Measurements from ENCODE around the gene TRIM72. TPM values are rescaled to one million over a fixed set of nuclear protein-coding genes. Genes with fewer than 3 reads are reported as not detected.
A peak's percentile ranks its signal among the peaks of the same experiment; 100 is the strongest.

TRIM72 gene
- total and polyA plus RNA-seq, 9 of the 15 experiments (the other 6 are each of a cell fraction or from before 2014, with no cell fraction given) = under 0.01 TPM; not detected in 8

DNA sequence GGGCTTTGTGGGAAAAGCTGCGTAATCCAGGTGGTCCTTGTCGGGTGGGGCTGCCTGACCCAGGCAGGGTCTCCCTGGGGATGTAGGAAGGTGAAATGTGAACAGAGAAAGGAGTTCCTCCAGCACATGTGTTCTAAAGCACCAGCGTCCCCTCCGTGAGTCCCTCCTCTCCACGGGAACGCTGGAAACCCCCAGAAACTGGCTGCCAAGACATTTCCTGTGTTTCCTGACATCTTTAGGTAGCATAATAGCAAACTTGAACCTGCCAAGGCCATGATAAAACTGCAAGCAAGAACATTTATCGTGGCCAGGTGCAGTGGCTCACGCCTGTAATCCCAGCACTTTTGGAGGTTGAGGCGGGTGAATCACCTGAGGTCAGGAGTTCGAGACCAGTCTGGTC lies 15.6 kb downstream of the TRIM72 start:
- peak overlapping the region; percentile 40 to 78; a peak in 2 of 4 replicates for H3K9ac ChIP-seq (ENCODE audit: insufficient read depth in 1 of 2, low read depth in 2 of 2, low read length in 2 of 2)
- H4K20me1 ChIP-seq (replicated peaks; ENCODE audit: control insufficient read depth, insufficient read depth, low read length) = no peaks in the 10 kb centered on the region
- CTCF ChIA-PET (ENCODE audit: low intra/inter-chr PET ratio) = no interaction called here
- FAIRE-seq (no peak), DNase-seq (ENCODE audit: extremely low read depth in 1 of 4, low spot score in 3 of 4) (peak in 1 of 4 experiments; percentile 9), ATAC-seq (no peak; the same call in 2 of the 3 replicates)
- no peaks in the 10 kb centered on the region for H3K36me3 ChIP-seq (ENCODE audit: control insufficient read depth, insufficient read depth, low read length)
- peaks cover 14 to 30% of the 10 kb centered on the region in 2 experiments for H3K4me1 ChIP-seq (replicated peaks in 1 of 2; ENCODE audit: control insufficient read depth in 2 of 2, insufficient read depth in 2 of 2, low read length in 2 of 2)
- H3K4me3 ChIP-seq = no peak overlapping the region
- peak overlapping the region; percentile 42 for H3K4me2 ChIP-seq (ENCODE audit: insufficient read depth, low read length)
- H3K27me3 ChIP-seq (ENCODE audit: control insufficient read depth in 2 of 2, insufficient read depth in 2 of 2, low read length in 2 of 2) = no peaks in the 10 kb centered on the region
- no peaks in the 10 kb centered on the region for H3K79me2 ChIP-seq (ENCODE audit: control insufficient read depth, insufficient read depth, low read length)
- intact Hi-C loops (cut with micrococcal nuclease) (no loop called here), in situ Hi-C loops (cut with MboI) (no loop called here)
- no peaks in the 10 kb centered on the region for H3K9me1 ChIP-seq (ENCODE audit: control insufficient read depth, insufficient read depth, low read length)
- WGBS (ENCODE audit: insufficient coverage, low coverage, missing lambda C conversion rate) = 51% methylated on average over 10 of the region's 10 CpGs
- H3K9me3 ChIP-seq (replicated peaks; ENCODE audit: control insufficient read depth, insufficient read depth, low read depth, low read length) = peaks cover 6% of the 10 kb centered on the region
- H3K27ac ChIP-seq (ENCODE audit: extremely low read depth, low read depth, low read length) = peak overlapping the region; percentile 67
- peak overlapping the region; percentile 77 for H2AFZ ChIP-seq (ENCODE audit: low read depth, low read length)
- POLR2A ChIA-PET = interaction anchor here (0.6 to 2.5 kb wide), 7 partner anchors 11 to 232 kb away, joined by 3 to 9 read pairs (median 3); partner anchors contain the start of gene TRIM72
- no TSS peak for BruUV-seq (replicated peaks)
- TF ChIP-seq BRD9 (IDR thresholded peaks at IDR 0.05; ENCODE audit: low read depth, partially characterized antibody) (no peak), TAF7 (tag; IDR thresholded peaks at IDR 0.05) (0 out of 2 replicates have a peak, but pooled peaks have one; percentile 21)
- TF ChIP-seq, protein P1, sequence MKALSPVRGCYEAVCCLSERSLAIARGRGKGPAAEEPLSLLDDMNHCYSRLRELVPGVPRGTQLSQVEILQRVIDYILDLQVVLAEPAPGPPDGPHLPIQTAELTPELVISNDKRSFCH (CRISPR knock-in tag; IDR thresholded peaks at IDR 0.05) = no peak
- TF ChIP-seq, protein P1 (tag; IDR thresholded peaks at IDR 0.05) = peak; percentile 28; the same call in 1 of the 2 replicates

DNA sequence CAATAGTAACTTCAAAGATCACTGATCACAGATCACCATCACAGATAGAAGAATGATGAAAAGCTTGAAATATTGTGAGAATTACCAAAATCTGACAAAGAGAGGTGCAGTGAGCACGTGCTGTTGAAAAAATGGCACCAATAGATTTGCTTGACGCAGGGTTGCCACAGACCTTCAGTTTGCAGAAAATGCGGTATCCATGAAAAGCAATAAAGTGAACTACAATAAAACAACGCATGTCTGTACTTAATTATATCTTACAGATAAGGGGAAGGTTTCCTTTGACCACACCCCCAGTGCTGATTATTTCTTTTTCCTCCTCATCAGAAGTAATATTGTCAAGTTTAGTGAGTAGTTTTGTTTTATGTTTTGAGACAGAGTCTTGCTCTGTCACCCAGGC lies 24.1 kb downstream of the TRIM72 start:
- Histone ChIP-seq H2AFZ (ENCODE audit: low read depth, low read length) (no peak overlapping the region), H3K36me3 (ENCODE audit: control insufficient read depth, insufficient read depth, low read length) (no peaks in the 10 kb centered on the region), H3K27ac (ENCODE audit: extremely low read depth, low read depth, low read length) (no peak overlapping the region), H3K4me3 (no peak overlapping the region), H3K27me3 (ENCODE audit: control insufficient read depth in 2 of 2, insufficient read depth in 2 of 2, low read length in 2 of 2) (no peaks in the 10 kb centered on the region), H3K79me2 (ENCODE audit: control insufficient read depth, insufficient read depth, low read length) (no peaks in the 10 kb centered on the region), H3K9ac (ENCODE audit: insufficient read depth in 1 of 2, low read depth in 2 of 2, low read length in 2 of 2) (no peak overlapping the region), H3K4me2 (ENCODE audit: insufficient read depth, low read length) (no peak overlapping the region), H3K4me1 (replicated peaks in 1 of 2; ENCODE audit: control insufficient read depth in 2 of 2, insufficient read depth in 2 of 2, low read length in 2 of 2) (no peaks in the 10 kb centered on the region; a peak in 1 of 5 replicates), H4K20me1 (replicated peaks; ENCODE audit: control insufficient read depth, insufficient read depth, low read length) (0 out of 2 replicates have a peak, but pooled peaks cover 2% of the 10 kb centered on the region), H3K9me1 (ENCODE audit: control insufficient read depth, insufficient read depth, low read length) (no peaks in the 10 kb centered on the region), H3K9me3 (replicated peaks; ENCODE audit: control insufficient read depth, insufficient read depth, low read depth, low read length) (no peaks in the 10 kb centered on the region)
- BruUV-seq (replicated peaks) = no TSS peak
- ATAC-seq = no peak
- intact Hi-C loops (cut with micrococcal nuclease) (no loop called here), in situ Hi-C loops (cut with MboI) (no loop called here)
- FAIRE-seq = no peak
- ChIA-PET CTCF (ENCODE audit: low intra/inter-chr PET ratio) (no interaction called here), POLR2A (no interaction called here)
- 76% methylated on average over 4 of the region's 4 CpGs for WGBS (ENCODE audit: insufficient coverage, low coverage, missing lambda C conversion rate)
- no peak for DNase-seq (ENCODE audit: extremely low read depth in 1 of 4, low spot score in 3 of 4)
- no peak for TF ChIP-seq SMAD1 (IDR thresholded peaks at IDR 0.05; ENCODE audit: low read depth, low read length, partially characterized antibody)
- TF ChIP-seq, protein P2, sequence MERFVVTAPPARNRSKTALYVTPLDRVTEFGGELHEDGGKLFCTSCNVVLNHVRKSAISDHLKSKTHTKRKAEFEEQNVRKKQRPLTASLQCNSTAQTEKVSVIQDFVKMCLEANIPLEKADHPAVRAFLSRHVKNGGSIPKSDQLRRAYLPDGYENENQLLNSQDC (CRISPR knock-in tag; IDR thresholded peaks at IDR 0.05) = no peak
- no peak for TF ChIP-seq MCM5 (IDR thresholded peaks at IDR 0.05; ENCODE audit: low read depth)
- TF ChIP-seq, protein P3, sequence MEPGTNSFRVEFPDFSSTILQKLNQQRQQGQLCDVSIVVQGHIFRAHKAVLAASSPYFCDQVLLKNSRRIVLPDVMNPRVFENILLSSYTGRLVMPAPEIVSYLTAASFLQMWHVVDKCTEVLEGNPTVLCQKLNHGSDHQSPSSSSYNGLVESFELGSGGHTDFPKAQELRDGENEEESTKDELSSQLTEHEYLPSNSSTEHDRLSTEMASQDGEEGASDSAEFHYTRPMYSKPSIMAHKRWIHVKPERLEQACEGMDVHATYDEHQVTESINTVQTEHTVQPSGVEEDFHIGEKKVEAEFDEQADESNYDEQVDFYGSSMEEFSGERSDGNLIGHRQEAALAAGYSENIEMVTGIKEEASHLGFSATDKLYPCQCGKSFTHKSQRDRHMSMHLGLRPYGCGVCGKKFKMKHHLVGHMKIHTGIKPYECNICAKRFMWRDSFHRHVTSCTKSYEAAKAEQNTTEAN (CRISPR knock-in tag; IDR thresholded peaks at IDR 0.05) = no peak
- no peak for TF ChIP-seq TAF9B (IDR thresholded peaks at IDR 0.05; ENCODE audit: partially characterized antibody)
- no peak for TF ChIP-seq DACH1 (IDR thresholded peaks at IDR 0.05; ENCODE audit: partially characterized antibody)
- TF ChIP-seq TAF7 (tag; IDR thresholded peaks at IDR 0.05) = no peak
- TF ChIP-seq ZNF561 (CRISPR knock-in tag; conservative IDR thresholded peaks at IDR 0.05) = no peak
- TF ChIP-seq, protein P4, sequence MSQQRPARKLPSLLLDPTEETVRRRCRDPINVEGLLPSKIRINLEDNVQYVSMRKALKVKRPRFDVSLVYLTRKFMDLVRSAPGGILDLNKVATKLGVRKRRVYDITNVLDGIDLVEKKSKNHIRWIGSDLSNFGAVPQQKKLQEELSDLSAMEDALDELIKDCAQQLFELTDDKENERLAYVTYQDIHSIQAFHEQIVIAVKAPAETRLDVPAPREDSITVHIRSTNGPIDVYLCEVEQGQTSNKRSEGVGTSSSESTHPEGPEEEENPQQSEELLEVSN (IDR thresholded peaks at IDR 0.05; ENCODE audit: borderline replicate concordance in 1 of 2, extremely low read depth in 1 of 2, insufficient read depth in 1 of 2, insufficient read length in 1 of 2, low read depth in 1 of 2, low read length in 1 of 2, poor library complexity in 1 of 2, severe bottlenecking in 1 of 2) = no peak

Measured in K562 (cell line).